NCI-H2029 treated with DMSO at 0.1 percent for 48 hours (cell line): ENCODE data around the gene VEGFA.
"Not testable (repeated sequence)": the region's sequence is repeated elsewhere in the genome, so short reads cannot be mapped to it uniquely, and the experiment has no call there.

ENCODE experiments used
- DNase-seq: peaks from one replicate; lab custom pipeline; 2025; lab: John Stamatoyannopoulos, UW

The VEGFA gene

DNA sequence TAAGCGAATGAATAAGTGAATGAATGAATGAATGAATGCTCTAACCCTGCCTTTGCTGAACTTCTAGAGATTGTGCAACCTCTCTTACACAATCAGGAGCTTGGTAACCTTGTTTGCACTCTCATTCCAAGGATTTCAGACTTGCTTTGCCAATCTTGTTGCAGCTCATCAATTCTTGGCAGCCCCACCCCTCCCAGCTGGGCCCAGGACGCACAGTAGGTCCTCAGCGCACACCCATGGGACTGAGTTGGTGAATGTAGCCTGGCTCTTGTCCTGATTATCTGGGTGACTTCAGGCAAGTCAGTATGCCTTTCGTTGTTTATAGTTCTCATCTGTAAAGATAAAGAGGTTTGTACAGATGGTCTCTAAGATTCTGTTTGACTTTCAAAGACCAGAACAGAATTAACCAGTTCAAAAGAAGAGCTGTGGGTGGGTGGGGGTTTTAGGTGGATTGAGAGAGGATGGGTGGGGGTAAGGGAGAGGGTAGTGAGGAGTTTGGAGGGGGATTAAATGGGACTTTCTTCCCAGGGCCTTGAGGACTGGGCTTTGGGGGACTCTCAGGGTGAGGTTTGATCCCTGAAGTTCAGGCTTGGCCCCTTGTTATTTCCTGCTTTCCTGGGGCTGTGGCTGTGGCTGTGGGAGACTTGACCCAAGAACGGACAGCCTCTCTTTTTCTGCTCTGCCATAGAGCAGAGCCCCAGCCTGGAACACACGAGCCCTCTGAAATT, 33.2 kb downstream of the VEGFA start:
- no peak for DNase-seq

DNA sequence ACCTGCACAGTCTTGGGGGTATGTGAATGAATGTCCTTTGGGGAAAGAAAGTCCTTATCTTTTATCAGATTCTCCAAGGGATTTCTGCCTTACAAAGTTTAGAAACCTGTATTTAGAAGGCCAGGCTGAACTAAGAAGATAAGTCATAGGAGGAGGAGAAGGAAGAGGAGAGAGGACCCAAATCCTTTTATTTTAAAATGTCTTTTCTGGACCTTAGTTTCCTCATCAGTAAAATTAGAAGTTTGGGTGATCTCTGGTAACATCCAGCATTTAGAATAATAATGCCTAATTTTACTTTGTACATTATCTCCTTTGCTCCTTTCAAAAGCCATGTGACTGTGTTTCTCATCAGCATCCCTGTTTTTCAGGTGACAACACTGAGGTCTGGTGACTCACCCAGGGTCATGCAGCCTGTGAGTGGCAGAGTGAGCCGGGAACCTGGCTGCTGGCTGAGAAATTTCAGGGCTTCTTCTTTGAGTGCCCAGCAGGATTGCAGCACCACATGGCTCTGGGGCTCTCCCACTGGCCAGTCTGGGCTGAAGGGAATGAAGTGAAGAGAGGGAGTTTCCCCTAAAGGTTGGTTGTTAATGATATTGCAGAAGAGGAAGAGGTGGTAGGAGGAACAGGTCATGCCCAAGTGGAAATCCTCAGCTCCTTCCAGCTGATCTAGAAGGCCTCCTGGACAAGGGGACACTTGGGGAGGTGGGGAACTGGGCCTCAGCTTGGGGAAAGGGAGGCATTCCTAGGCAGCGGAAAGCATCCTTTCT, 34.0 kb downstream of the VEGFA start:
- no peak for DNase-seq

DNA sequence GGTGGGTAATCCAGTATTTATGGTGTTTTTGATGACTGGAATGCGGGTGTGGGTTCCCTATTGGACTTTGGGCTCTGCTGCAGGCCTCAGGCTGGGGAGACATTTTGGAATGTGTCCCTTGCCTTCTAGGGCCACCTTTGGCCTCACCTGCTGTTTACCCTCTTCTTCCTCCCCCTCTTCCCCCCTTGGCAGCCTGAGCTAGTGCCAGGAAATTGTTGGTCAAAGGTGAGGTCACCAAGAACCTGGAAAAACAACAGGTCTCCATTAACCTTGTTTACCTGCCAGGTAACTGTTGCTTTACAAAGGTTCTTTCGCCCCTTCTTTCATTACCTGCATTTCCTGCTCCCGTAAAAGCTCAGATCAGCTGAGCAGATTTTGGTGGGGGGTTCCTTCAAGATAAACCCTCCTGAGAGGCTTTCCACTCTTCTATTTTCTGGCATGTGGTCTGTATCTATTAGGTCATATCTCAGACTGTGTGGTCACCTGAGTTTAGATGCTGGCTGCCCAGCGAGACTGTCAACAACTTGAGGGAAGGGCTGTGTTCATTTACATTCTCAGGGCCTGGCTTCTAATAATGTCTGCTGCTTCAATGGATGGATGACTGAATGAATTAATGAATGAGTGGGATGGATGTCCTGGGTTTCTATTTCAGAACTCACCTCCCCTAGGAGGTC, 34.7 kb downstream of the VEGFA start:
- peak; percentile 57 for DNase-seq

DNA sequence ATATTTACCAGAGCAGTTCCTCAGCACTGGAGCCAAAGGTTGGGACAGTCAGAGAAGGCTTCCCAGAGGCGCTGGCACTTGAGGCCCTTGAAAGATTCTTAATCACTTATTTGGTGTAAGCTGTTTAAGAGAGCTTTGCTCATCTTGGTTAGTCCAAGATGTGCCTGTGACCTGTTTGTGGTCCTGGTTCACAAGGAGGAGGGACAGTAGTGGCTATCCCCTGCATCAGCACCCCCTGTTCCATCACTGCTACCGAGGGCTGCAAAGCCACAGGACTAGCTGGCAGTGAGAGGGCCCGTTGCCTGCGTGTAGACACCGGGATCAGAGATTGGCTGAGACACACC, 35.7 kb downstream of the VEGFA start:
- DNase-seq, result no peak

DNA sequence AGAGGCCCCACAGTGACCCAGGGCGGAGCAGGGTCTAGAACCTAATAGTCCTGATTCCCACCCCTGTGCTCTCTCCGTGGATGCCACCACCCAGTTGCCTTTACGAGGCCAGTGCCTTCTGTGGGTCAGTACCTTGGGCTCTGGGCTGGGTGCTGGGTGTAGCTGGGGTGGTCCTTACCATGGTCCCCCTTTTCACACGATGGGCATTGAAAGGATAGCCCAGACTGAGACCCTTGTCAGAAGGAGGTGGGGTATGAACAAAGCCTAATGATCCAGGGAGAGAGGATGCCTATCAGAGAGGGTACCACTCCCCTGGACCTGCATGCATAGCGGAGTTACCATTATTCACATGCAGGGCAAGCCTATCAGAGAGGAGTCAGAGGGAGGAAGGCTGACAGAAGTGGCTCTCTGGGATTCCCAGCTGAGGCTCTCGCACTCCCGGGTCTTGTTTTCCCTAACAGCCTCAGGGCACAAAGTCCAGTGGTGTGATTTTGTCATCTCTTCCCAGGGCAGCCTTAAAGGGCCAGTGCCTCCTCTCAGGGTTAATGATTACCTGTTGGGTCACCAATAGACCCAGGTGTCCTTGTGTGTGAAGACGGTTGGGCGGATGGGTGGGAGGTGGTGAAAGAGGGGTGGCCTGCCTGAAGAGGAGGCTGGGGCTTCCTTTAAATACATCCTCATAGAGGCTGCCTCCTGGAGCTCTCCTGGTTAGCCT, 36.2 kb downstream of the VEGFA start:
- DNase-seq, result no peak

DNA sequence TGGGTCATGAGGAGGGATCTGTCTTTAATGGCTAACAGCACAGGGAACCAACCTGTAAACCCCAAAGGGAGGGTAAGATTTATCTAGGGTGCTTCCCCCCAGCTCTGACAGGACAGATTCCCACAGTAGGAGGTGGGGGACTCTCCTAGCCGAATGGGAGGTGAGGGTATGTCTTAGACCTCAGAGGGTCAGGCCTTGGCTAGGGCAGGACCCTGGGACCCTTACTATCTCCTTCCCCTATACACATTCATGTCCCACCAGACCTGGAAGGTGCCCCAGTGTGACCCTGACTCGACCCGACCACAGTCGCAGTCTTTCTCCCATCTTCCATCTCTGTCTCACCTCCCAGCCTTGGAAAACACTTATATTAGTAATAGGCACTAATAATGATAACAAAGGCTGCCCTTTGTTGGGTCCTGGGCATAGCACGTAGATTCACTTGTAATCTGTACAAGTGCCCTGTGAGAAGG, 36.8 kb downstream of the VEGFA start:
- no peak for DNase-seq

DNA sequence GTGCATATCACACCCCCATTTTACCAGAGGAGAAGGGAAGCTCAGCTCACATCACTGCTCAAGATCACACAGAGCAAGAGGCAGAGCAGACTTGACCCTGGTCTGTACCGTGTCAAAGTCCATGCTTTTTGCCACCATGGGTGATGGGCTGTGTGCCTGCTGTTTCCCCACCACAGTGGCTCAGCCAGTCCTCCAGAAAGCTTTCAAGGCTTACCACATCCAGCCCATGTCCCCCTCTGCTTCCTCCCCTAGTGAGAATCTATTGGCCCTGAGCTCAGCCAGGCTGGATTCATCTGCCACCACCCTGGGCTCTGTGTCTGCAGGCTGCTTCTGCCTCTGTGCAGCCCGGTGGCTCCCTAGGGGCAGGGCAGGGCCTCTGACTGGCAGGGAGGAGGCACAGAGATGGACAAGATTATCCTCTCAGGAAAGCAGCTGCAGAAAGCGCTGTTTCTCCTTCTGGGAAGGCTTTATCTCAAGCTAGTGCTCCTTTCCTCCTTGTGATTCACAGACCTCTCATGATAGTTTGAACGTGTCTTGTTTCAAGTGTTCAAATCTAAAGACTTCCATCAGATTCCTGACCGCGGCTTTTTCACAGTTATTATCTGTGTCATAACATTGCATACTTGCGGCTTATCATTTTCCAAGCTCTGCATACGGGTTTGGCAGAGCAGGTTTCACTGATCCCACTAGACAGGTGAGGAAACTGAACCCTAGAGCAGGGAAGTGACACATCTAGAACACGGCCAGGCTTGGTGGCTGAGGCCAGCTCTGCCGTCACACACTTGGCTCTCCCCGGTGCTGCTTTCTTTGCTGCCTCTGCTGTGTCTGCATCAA, 37.4 kb downstream of the VEGFA start:
- DNase-seq, result no peak

DNA sequence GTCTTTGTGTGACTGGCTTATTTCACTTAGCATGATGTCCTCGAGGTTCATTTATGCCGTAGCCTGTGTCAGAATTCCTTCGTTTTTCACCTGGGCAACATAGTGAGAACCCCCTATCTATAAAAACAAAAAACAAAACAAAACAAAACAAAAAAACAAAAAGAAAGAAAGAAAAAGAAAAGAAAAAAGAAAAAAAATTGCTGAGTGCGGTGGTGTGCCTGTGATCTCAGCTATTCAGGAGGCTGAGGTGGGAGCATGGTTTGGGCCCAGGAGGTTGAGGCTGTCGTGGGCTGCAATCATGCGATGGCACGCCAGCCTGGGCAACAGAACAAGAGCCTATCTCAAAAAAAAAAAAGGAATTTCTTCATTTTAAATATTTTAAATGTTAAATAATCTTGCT, 38.4 kb downstream of the VEGFA start:
- DNase-seq, result no peak

DNA sequence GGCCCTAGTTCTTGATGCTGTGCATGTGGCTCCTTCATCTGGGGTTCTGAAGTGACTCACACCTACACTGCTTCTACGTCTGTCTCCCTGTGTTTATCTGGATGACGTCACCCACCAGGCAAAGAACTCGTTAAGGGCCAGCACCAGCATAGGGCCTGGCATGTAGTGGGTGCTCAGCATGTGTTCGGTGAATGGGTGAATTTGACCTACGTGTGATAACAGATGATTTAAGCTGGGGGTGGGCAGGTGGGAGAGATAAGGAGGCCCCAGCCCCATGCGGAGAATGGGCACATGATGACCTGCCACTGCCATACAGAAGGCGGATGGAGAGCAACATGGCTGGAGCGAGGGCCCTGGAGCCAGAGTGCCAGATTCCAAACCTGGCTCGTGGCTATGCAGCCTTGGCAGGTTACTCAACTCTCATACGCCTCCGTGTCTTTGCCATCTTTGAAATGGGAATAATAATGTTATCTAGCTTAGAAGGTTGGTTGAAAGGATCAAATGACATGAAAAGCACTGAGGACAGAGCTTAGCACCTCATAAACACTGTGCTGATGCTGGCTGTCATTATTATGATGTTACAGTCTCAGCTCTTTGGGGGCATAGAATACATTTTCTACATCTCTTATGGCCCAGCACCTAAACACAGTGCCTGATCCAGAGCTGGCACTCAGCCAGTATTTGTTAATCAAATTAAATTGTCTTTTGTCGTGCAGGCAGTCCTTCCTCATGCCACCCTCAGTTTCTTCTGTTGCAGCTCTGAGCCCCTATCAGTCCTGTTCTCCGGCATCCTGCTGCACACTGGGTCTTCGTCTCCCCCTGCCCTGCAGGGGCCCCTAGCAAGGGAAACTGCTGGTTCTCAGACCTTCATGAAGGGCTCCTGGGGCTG, 39.6 kb downstream of the VEGFA start:
- peak; percentile 47 for DNase-seq

DNA sequence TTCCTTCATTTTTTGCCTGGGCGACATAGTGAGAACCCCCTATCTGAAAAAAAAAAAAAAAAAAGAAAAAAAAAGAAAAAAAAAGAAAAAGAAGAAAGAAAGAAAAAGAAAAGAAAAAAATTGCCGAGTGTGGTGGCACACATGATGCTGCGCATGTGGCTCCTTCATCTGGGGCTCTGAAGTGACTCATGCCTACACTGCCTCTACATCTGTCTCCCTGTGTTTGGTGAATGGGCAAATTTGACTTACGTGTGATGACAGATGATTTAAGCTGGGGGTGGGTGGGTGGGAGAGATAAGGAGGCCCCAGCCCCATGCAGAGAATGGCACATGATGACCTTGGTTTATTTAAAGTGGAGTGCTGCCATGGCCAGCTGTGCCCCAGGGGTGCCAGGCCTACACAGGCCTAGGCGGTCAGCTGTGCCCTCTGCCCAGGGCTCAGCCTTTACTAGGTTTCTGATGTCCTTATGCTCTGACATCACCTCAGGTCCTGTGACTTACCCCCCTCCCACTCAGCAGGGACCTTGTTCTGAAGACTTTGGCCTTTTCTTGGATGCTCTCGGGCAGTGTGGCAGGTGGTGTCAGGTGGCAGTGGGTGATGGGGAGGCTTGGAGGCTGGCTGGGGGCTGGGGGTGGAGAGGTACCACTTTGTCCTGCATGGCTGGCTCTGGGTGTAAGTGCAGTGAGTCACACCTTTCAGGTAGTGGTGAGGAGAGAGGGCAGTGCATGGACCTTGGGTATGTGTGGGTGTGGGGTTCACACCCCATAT, 41.1 kb downstream of the VEGFA start:
- no peak for DNase-seq

DNA sequence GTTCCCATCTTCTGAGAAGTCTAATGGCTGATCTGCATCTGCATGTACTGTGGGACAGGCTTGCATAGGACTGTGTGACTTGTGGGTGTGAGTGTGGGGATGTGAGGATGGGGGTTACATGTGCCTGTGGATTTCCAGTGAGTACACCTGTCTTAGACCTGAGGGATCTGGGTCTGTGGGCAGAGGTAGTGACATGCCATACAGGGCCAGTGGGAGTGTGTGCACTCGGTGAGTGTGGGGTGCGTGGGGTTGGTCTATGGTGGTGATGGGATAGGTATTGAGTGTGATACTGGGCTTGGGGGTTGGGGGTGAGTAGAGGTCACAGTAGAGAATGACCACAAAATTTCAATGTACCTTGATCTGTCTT, 41.7 kb downstream of the VEGFA start:
- DNase-seq, result no peak

DNA sequence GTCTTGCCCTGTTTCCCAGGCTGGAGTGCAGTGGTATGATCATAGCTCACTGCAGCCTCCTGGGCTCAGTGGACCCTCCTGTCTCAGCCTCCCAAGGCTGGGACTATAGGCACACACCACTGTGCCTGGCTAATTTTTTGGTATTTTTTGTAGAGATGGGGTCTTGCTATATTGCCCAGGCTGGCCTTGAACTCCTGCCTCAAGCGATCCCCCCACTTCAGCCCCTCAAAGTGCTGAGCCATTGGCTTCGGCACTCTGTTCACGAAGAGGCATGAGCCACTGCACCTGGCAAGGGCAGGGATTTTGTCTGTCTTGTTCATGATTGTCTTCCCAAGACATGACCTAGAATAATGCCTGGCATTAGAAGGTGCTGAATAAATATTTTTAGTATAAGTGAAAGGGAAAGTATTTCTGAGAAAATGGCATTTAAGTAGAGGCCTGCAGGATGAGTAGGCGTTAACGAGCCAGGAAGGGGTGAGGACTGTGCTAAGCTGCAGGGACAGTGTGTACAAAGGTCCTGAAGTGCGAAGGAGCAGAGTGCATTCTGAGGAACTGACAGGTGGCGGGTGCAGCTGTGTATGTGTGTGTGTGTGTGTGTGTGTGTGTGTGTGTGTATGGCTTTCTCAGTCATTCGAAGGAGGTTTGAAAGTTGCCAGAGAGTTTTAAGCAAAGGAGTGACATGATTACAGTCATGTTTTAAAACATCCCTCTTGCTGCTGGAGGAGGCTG, 43.0 kb downstream of the VEGFA start:
- DNase-seq, result no peak

DNA sequence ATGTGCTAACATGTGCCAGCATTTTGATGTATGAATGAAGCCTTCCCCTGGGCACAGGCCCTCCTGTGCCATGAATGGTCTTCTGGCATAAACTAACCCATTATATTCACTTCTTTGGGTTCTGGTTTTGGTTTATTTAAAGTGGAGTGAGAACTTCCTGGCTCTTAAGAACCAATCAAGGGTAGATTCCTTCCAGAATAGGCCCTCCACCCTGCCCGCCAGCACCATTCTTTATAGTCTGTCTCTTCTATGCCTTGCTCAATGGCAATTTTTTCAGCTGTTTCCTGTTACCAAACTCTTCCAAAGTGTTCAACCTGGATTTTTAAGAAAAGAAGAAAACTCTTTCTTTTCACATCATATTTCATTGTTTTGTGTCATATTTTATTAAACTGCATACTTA, 44.1 kb downstream of the VEGFA start:
- DNase-seq, result no peak

DNA sequence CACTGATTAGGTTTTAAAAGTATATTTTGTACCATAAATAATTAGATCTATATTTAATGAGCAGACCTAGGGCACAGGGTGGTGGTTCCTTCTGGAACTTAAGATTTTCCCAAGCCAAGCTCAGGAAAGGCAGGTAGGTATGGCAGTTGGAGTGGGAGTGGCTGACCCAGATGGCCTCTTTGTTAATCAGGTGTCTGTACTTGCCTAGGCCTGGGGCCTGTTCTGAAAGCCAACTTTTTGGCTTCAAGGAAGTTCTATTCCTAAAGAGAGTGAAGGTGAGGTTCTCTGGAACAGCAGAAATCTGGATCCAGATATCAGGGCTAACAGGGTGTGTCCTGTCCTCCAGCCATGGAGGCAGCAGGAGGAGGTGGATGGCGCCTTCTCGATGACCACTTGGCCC, 44.9 kb downstream of the VEGFA start:
- DNase-seq, result no peak

DNA sequence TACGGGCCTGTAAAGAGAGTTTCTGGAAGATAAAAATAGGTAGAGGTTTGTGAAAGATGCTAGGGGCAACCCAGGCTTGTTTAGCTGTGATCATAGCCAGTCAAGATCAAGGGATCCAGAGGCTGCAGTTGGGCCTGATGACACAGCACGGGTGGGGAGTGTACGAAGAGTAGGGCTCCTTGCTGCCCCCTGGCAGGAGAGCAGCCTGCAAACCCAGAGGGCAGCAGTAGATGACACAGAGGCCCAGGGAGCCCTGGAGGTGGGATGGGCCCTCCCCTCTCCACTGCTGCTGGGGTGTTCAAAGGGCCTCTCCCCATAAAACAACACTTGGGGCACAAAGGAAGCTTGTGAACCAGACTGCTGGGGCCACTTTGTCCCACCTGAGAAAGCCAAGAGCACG, 47.2 kb downstream of the VEGFA start:
- no peak for DNase-seq

DNA sequence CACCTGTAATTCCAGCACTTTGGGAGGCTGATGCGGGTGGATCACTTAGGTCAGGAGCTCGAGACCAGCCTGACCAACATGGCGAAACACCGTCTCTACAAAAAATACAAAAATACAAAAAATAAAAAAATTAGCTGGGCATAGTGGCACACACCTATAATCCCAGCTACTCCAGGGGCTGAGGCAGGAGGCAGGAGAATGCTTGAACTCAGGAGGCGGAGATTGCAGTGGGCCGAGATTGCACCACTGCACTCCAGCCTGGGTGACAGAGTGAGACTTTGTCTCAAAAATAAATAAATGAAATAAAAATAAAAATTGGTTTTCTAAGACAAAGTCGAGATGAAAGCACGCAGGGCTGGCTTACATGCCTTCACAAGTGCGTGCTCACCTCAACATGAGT, 49.0 kb downstream of the VEGFA start:
- DNase-seq, result not testable (repeated sequence)

DNA sequence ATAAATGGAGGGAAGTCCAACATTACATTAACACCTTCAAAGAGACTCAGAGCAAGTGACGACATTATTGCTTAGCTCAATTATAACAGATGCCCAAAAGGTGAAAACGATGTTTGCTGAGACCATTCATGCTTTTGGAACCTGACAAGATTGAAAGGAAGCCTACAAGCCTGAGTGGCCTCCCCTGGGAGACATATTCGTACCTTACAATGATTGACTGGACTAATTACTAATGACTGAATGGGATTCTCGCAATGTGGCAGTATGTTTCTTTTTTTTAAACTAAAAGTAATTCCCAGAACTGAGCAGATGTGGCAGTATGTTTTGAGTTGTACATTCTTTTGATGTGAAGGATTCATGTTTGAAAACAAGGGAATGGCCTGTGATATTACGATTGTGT, 49.9 kb downstream of the VEGFA start:
- DNase-seq, result no peak

DNA sequence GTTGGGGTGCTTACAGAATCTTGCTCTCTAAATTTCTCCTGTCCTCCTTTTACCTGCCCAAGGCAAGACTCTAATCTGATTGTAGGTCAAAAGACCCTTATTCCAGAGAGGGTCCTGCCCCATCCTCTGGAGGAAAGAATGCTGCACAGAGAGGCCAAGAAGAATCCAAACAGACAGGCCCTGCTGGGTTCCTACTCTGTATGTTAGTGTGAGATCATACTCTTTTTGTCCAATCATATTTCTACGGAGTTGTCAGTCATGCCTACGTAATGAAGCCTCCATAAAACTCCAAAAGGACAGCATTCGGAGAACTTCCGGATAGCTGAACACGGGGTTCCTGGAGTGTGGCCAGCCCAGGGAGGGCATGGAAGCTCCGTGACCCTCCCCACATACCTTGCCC, 50.5 kb downstream of the VEGFA start:
- DNase-seq, result no peak
